ENCODE data around the gene NKAP.
"Not testable (repeated sequence)": the region's sequence is repeated elsewhere in the genome, so short reads cannot be mapped to it uniquely, and the experiment has no call there.

Gene NKAP

DNA sequence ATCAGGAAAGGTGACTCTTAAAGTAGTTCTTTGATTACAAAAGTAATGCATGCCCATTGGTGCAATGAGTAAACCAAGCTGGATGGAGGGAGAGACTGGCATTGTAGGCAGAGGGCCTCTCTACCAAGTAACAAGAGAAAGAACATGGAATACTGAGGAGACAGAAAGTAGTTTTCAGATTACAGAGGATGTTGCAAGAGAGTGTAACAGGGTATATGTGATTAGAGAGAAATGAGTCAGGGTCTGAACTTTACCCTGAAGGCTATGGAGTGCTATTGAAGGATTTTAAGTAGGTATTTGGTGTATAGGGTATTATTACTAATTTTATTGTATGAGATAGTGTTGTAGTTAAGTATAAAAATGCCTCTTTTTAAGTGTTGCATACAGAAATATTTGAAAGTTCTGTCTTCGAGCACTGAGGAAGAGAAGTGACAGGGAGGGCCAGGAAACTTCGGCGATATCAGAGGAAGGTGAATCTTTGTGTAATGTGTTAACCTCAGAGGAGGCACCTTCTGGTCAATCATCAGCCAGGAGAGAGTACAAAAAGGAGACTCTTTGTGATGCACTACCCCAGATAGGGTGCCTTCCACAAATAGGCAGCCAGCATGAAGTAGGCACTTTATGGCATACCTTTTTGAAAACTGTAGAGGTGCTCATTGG lies 8.2 kb downstream of the NKAP start:
- DNase-seq (ENCODE audit: low read depth in 2 of 2), result no peak

DNA sequence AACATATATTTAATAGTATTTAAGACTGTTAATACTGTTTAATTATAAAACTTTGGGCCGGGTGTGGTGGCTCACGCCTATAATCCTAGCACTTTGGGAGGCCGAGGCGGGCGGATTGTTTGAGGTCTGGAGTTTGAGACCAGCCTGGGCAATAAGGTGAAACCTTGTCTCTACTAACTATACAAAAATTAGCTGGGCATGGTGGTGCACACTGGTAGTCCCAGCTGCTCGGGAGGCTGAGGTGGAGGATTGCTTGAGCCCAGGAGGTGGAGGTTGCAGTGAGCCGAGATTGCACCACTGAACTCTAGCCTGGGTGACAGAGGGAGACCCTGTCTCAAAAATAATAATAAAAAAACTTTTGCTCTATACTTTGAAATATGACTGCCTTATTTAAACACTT lies 21.2 kb downstream of the NKAP start:
- DNase-seq (ENCODE audit: low read depth in 2 of 2), result not testable (repeated sequence)

DNA sequence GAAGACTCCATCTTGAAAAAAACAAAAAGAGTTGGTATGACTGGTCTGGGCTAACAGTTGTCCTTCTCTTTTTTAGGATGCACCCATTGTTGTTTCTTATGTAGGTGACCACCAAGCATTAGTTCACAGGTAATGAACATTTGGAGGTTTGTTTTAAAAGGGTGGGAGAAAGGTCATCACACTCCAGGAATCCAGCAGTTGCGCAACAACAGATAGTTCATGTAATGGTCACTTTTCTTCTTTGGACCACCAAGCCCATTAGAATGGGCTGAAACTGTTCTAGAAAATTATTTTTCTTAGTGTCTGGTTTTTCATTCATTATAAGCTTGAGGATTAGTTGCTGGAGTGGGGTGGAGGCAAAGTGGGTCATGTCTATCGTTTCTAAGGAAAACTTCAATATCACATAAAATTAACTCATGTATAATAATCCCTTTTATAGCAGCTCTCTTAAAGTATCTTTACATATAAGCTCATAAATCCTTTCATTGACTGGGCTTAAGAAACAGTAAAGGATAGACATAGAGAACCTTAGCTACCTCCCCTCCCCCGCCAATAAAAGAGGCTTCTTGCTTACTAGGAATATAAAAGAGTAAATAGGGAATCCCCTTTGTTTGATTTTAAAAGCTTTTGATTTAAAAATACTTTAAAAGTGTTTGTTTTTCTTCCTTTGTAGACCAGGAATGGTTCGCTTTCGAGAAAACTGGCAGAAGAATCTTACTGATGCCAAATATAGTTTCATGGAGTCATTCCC lies 23.5 kb downstream of the NKAP start:
- no peak for DNase-seq (ENCODE audit: low read depth in 2 of 2)

DNA sequence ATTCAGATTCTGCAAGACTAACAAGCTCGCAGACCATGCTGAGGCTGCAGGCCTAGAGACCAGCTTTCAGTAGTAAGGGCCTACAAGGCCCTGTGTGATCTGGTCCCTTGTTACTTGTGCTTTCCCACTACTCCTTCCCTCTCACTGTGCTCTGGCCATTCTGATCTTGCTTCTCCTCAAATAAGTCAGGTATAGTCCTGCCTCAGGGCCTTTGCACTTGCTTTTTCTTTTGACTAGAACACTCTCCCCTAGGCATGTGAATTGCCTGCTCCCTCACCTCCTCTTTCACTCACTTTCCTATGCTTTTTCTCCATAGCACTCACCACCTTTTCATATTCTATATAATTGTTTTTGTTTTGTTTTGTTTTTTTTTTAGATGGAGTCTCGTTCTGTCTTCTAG lies 25.7 kb downstream of the NKAP start:
- no peak for DNase-seq (ENCODE audit: low read depth in 2 of 2)

DNA sequence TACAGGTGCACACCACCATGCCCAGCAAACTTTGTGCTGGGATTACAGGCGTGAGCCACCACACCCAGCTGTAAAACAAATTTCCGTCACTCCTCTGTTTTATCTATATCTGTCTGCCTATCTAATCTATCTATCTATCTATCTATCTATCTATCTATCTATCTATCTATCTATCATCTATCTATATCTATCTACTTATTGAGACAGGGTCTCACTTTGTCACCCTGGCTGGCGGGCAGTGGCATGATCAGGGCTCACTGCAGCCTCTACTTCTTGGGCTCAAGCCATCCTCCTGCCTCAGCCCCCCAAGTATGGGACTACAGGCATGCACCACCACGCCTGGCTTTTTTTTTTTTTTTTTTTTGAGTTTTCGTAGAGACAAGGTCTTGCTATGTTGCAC lies 27.2 kb downstream of the NKAP start:
- DNase-seq (ENCODE audit: low read depth in 2 of 2), result no peak

DNA sequence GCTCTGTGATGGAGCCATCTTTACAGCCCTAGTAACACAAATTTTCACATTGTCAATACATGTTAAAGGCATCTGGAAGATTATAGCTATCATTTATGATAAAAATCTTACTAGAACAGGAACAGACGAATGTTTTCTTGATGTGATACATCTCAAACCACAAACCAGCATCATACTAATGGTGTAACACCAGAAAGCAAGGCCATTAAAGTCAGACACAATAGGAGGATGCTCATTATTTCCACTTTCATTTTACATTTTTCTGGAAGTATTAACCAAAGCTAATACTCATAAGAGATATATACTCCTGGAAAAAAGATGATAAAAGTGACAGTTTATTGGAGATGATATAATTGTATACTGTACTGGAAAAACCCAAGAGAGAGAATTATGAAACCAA lies 42.6 kb downstream of the NKAP start:
- no peak for DNase-seq (ENCODE audit: low read depth in 2 of 2)

DNA sequence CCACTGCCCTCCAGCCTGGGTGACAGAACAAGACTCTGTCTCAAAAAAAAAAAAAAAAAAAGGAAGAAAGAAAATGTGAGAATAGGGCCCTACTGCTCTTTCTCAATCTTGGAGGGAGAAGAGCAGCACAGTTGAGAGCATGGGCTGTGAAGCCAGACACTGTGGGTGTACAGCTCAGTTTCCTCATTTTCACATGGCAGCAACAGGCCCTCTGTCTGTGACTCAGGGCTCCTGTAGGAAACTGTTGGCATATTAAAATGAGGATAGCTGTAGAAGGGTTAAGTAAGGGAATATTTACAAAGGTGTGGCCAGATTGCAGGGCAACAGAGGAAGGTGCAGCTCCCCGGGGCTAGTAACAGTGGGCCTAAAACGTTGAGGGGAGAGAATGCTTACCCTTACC lies 44.4 kb downstream of the NKAP start:
- no peak for DNase-seq (ENCODE audit: low read depth in 2 of 2)

DNA sequence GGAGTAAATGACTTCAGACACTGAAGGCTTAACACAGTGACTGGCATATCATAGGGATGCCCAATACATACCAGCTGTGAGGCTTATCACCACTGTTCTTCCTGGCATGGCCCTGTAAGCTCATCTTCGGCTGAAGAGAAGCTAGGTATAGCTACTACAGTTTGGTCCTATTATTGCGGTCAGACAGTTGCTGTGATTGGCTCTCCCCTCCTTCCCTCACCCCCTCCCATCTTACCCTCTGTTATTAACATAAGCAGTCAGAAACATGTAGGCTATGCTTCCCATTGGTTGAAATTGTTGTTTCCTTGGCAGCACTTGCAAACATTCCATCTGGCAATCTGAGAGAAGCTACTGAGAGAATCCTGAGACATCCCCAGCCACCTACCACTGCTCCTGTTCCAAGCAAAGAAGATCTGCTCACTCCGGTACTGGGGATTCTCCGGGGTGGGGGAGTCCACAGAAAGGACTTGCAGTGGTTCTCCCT lies 47.7 kb downstream of the NKAP start, which contains the start of gene AKAP14:
Gene AKAP14 (plus strand): TSS at position 51 of the 484 bp plus-strand sequence. CDS start 7,331 bp downstream, outside the sequence.
- DNase-seq (ENCODE audit: low read depth in 2 of 2), result no peak

DNA sequence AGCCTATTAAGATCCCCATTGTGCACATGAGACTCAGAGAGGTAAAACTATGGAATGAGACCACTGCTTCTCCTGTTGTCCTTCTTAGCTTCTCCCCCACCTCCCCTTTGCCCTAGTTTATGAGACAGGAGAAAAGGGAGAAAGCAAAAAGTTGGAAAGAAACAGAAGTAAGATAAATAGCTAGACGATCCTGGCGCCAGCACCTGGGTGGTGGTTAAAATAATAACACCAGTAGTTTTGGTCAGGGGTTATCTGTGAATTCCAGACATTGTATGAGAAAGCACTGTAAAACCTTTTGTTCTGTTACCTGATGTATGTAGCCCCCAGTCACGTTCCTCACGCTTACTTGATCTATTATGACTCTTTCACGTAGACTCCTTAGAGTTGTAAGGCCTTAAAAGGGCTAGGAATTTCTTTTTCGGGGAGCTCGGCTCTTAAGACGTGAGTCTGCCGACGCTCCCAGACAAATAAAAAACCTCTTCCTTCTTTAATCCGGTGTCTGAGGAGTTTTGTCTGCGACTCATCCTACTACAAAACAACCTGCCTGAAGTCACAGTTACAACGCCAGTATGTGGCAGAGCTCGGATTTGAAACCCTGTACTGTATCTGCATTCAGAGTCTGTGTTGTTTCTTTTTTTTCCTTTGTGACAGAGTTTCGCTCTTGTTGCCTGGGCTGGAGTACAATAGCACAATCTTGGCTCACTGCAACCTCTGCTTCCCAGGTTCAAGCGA lies 51.4 kb downstream of the NKAP start:
- not testable (repeated sequence) for DNase-seq (ENCODE audit: low read depth in 2 of 2)

DNA sequence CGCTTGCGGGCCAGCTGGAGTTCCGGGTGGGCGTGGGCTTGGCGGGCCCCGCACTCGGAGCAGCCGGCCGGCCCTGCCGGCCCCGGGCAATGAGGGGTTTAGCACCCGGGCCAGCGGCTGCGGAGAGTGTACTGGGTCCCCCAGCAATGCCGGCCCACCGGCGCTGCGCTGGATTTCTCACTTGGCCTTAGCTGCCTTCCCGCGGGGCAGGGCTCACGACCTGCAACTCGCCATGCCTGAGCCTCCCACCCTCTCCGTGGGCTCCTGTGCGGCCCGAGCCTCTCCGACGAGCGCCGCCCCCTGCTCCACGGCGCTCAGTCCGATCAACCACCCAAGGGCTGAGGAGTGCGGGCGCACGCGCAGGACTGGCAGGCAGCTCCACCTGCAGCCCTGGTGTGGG lies 52.9 kb downstream of the NKAP start:
- DNase-seq (ENCODE audit: low read depth in 2 of 2), result not testable (repeated sequence)

DNA sequence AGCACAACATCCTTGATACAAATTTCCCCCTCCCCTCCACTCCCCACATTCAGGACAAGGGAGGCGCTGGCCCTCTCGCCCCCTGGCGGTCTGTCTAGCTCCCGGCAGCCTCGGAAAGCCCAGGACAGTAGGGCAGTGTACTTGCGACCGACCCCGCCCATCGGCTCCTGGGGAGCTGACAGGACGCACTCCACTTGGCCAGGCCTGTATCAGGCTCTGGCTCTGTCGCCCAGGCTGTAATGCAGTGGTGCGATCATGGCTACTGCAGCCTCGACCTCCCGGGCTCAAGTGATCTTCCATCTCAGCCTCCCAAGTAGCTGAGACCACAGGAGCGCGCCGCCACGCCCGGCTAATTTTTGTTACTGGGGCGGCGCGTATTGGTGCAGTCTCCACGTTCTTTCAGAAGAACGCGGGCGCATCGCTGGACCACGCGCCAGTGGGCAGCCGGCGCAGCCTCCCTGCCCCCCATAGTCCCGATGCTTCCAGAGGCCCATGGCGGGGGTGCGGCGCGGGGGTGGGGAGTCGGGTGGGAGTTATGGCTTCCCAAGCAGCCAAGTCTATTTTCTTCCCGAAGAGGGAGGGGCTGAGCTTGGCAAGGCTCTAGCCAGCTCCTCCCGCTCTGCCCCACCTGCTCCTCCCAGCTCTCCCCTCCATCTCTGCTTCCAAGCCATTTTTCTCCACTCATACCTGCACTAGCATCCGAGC lies 55.7 kb downstream of the NKAP start:
- peak in 1 of 2 donors; percentile 49 for DNase-seq (ENCODE audit: low read depth in 2 of 2)

DNA sequence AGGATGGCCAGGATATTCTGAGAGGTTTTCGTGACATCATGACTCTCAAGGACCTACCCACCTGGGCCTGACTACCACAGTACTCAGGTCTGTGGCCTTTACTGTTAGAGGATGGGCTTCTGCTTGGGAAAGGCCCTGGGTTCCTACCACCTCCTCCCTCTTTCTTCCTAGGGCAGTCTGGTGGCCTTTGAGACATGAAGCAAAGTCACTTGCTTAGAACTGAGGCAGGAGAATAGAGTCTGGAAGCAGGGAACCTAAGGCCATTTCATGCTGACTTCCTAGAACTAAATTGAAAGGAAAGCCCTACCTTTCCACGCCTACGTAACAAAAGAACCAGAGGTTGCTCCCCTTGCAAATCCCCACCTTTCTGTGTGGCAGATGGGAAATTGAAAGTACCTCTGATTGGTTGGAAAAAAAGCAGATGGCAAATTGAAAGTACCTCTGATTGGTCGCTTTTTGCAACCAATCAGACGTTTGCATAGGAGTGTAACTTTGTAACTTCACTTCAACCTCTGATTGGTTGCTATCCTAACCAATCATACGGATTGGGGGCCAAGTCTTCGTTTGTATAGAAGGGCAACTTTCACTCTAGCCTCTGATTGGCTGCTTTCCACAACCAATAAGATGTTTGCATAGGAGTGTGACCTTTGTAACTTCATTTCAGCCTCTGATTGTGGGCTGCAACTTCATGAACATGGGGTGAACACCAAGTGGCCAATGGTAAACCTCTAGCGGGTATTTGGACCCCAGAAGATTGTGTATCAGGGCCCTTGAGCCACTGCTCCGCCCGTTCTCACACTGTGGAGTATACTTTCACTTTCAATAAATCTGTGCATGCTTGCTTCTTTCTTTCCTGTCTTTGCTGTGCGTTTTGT lies 57.8 kb downstream of the NKAP start:
- no peak for DNase-seq (ENCODE audit: low read depth in 2 of 2)

DNA sequence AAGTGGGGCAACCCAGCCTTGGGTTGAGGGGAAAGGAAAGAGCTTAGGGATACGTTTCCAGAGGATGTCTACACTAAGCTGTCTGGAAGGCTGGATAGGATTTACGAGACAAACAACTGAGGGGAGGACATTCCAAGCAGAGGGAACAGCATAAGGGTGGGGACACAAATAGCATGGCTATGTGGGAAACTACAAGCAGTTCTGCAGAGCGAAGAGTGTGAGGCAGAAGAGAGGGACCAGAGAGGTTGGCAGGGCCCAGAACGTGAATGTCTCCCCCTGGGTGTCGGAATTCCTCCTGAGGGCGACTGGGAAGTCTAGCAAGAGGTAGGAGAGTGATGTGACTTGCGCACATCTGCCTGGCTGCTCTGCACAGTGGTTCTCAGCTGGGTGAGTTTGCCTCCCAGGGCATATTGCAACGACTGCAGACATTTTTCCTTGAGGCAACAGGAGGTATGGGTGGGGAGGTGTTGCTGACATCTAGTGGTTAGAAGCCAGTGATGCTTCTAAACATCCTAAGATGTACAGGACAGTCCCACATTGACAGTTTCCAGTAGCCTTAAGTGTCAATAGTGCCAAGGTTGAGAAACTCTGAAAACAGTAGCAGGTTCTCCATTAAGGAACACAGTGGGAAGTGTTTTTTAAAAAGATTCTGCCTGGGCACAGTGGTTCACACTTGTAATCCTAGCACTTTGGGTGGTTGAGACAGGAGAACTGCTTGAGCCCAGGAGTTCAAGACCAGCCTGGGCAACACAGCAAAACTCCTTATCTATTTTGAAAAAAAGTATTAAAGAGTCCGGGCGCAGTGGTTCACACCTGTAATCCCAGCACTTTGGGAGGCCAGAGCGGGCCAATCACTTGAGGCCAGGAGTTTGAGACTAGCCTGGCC lies 62.8 kb downstream of the NKAP start:
- DNase-seq (ENCODE audit: low read depth in 2 of 2), result no peak

DNA sequence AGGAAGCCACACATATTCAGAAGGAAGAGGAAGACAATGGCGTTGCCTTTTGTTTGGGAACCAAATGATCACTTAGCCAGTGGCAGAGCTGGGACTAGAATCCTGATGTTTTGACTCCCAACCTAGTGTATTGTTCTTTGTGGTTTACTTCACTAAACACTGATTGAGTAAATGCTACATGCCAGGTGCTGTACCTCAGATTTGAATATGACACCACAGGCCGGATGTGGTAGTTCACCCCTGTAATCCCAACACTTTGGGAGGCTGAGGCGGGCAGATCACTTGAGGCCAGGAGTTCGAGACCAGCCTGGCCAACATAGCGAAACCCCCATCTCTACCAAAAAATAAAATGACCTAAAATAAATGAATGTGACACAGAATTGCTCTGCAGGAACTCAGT lies 63.5 kb downstream of the NKAP start:
- DNase-seq (ENCODE audit: low read depth in 2 of 2), result no peak

DNA sequence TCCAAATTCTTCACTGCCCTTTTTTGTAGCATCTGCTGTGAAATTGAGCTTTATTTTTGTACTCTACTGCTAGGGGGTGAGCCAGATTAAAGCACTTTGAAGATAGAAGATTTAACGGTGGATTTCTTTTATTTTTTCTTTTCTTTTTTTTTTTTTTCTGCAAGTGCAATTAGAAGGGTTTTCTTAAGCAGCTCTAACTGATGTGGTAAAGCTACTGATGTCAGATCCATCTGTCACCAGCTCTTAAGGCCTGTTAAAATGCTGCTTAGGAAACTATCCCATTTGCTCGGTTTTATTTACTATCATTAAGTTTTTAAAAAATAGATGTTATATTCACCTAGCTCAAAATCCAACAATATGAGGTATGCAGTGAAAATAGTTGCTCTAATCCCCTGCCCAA lies 64.8 kb downstream of the NKAP start:
- DNase-seq (ENCODE audit: low read depth in 2 of 2), result no peak

DNA sequence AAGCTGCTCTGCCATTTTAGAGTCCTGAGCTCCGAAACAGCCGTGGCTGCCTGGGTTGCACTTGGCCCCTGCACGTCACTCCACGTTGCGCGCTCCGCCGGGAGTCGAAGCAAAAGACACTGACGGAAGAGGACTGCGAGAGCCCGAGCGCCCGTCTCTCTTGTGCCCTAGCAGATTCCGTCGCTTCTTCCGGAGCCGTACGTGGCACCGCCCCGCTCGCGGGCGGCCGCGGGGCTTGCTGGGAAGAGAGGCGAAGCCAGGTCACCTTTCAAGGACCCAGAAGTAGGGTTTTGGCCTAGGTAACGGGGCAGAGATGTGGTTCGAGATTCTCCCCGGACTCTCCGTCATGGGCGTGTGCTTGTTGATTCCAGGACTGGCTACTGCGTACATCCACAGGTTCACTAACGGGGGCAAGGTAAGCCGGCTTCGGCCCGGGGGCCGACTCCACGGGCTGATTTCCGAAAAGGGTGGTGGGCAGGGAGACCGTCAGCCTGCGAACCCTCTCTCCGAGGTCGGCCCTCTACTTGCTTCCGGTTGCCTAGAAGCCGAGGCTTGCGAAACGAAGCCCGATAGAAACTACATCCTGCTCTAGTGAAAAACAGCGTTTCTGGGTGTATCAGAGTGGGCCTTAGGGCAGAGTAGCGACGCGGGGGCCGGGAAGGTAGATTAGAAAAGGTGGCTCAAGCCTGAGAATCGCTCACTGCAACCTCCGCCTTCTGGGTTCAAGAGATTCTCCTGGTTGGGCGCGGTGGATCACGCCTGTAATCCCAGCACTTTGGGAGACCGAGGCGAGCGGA lies 71.8 kb downstream of the NKAP start, which contains the start of the genes NDUFA1 and RNF113A:
Gene NDUFA1 (plus strand): TSS at position 234 of the 797 bp plus-strand sequence. CDS start 80 bp downstream, at position 314.
Gene RNF113A (minus strand): TSS at position 135 of the 797 bp plus-strand sequence. CDS start 120 bp downstream, at position 15.
- DNase-seq (ENCODE audit: low read depth in 2 of 2), result peak; percentile 75

DNA sequence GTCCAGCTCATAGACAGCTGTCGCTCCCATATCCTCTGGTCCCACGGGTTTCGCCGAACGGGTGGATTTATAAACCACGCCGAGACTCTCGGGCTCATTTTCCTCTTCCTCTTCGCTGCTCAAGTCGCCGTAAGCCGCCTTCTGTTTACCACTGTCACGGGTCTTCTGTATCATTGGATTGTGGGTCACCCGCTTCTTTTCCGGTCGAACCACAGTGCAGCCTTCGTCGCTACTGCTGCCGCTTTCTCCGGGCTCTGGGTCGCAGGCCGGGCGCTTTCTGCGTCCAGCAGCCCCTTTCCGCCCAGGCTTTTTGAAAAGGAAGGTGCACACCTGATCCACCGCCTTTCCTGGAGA lies 72.3 kb downstream of the NKAP start:
- no peak for DNase-seq (ENCODE audit: low read depth in 2 of 2)

Measured in stimulated activated CD4-positive, alpha-beta T cell treated with anti-CD3 and anti-CD28 coated beads, Interleukin-15, amount 100 ng/mL, for 48 hours (primary cell).